Activated CD4-positive, alpha-beta memory T cell treated with anti-CD3 and anti-CD28 coated beads for 36 hours (primary cell): Measurements from ENCODE around the gene S100PBP. TPM values are rescaled to one million over a fixed set of nuclear protein-coding genes. Genes with fewer than 3 reads are reported as not detected.

Source experiments
- CTCF ChIA-PET: fragments of 350-600 bp; sonication (Branson Sonifier 250); formaldehyde crosslinking; loops from one replicate; lab custom pipeline; 2021; ENCODE audit warnings: antibody characterized with exemption, inconsistent platforms; lab: Charles Lee
- POLR2A ChIA-PET: fragments of 350-600 bp; sonication (Branson Sonifier 250); formaldehyde crosslinking; loops from one replicate; lab custom pipeline; 2021; ENCODE audit warnings: antibody characterized with exemption; lab: Charles Lee
- DNase-seq: peaks from one replicate; pipeline ENCODE4 v3.0.0-alpha.2; 2020
- H3K27ac Mint-ChIP-seq: one replicate; pipeline ENCODE4 v1.8.0; 2021; ENCODE audit warnings: mixed read lengths
- H3K27me3 Mint-ChIP-seq: one replicate; pipeline ENCODE4 v1.8.0; 2021; ENCODE audit warnings: mixed read lengths
- H3K36me3 Mint-ChIP-seq: one replicate; pipeline ENCODE4 v1.8.0; 2021; ENCODE audit warnings: mixed read lengths
- H3K4me1 Mint-ChIP-seq: one replicate; pipeline ENCODE4 v1.8.0; 2021; ENCODE audit warnings: low read depth, mixed read lengths
- H3K4me3 Mint-ChIP-seq: one replicate; pipeline ENCODE4 v1.8.0; 2021; ENCODE audit warnings: mild to moderate bottlenecking, mixed read lengths
- H3K9me3 Mint-ChIP-seq: one replicate; pipeline ENCODE4 v1.8.0; 2021; ENCODE audit warnings: mixed read lengths
- intact Hi-C: fragments of 100-400 bp; cut with micrococcal nuclease; formaldehyde crosslinking; loops from one replicate; pipeline ENCODE4 v1.15.1; 2023
- total RNA-seq, 2 experiments: library from RNA; stranded (reverse); gene quantifications; one replicate each; pipeline ENCODE4 v1.2.3, GENCODE V29; 2021

S100PBP gene
- total RNA-seq, 2 experiments from 2014 or later, result 30.4 to 32.7 TPM

DNA sequence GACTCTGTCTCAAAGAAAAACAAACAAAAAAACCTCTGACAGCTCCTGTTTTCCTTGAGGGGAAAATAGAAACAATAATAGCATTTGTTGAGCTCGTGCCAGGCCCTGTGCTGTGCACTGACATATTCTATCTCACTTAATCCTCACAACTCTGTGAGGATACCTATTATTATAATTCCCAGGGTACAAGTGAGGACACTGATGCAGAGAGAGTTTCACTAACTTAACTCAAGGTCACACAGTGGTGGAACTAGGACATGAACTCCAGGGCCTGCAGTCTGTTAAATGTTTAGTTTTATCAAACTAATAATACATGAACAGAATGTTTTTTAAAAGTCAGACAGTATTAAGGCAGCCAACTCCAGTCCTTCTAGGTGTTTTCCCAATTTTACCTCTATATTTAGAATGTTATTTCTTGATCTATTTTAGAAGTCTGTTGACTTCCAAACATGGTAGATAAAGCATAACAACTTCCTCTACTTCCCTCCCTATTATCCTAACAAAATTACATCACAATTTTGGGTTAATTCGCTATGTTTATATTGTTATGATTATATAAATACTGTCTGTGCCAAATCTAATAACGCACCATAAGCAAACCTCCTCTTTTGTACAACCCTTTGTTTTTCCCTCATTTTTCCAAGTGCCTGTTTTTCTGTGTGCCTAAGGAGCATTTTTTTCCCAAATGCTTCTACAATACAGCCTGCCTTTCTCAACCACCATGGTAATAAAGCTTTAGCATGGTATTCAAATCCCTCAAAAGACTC is 48.4 kb downstream of the S100PBP start:
- intact Hi-C loops, result no loop called here
- H3K9me3 Mint-ChIP-seq, result no peaks in the 10 kb centered on the region
- POLR2A ChIA-PET, result no interaction called here
- H3K27ac Mint-ChIP-seq, result no peak overlapping the region
- H3K4me3 Mint-ChIP-seq, result no peak overlapping the region
- peaks cover 12% of the 10 kb centered on the region for H3K27me3 Mint-ChIP-seq
- CTCF ChIA-PET, result interaction anchor here (1.5 to 2.0 kb wide), 2 partner anchors 21 to 154 kb away, joined by 4 to 6 read pairs; no protein-coding TSS in a partner anchor
- peaks cover 5% of the 10 kb centered on the region for H3K4me1 Mint-ChIP-seq
- H3K36me3 Mint-ChIP-seq, result peaks cover 10% of the 10 kb centered on the region
- DNase-seq, result no peak

DNA sequence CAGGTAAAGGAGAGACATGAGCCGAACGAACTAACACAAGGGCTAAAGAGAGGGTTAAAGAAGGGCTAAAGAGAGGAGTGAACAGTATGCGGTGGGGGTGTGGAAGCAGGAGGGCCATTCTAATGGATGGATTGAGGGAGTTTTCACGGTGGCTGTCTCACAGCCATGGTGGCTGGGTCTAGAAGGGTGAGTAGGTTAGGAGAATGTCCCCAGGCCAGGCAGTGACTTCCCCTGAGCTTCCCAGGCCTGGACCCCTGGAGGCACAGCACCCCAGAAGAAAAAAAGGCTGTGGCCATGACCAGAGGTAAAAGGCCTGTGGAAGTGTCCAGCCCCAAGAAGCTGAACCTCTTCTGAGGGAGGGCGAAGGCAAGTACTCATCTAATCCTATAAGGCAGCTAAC is 49.7 kb downstream of the S100PBP start:
- peak; percentile 0 for DNase-seq
- intact Hi-C loops, result no loop called here
- no peak overlapping the region for H3K27ac Mint-ChIP-seq
- H3K4me1 Mint-ChIP-seq, result peaks cover 9% of the 10 kb centered on the region
- H3K4me3 Mint-ChIP-seq, result no peak overlapping the region
- peaks cover 24% of the 10 kb centered on the region for H3K27me3 Mint-ChIP-seq
- CTCF ChIA-PET, result interaction anchor here (1.5 to 2.0 kb wide), 3 partner anchors 9 to 155 kb away, joined by 4 to 6 read pairs (median 6); no protein-coding TSS in a partner anchor
- H3K9me3 Mint-ChIP-seq, result no peaks in the 10 kb centered on the region
- H3K36me3 Mint-ChIP-seq, result peaks cover 5% of the 10 kb centered on the region
- POLR2A ChIA-PET, result no interaction called here

DNA sequence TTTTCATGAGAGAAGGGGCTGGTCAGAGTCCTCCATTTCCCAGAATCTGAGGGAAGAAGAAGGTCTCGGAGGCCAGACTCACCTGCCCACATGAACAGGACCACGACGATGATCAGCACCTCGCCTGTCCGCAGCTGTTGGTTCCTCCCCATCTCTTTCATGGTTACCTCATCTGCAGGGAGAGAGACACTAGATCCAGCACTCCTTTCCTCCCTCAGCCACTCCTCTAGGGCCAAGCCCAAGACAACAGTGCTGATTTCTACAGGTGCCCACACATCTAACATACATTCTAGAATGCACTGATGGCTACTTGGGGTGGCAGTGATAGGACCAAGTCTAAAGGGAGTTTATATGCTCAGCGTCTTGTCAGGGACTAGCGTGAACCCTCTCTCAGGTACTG is 50.2 kb downstream of the S100PBP start:
- DNase-seq, result no peak
- POLR2A ChIA-PET, result no interaction called here
- H3K9me3 Mint-ChIP-seq, result no peaks in the 10 kb centered on the region
- no peak overlapping the region for H3K27ac Mint-ChIP-seq
- intact Hi-C loops, result no loop called here
- H3K27me3 Mint-ChIP-seq, result peaks cover 25% of the 10 kb centered on the region
- CTCF ChIA-PET, result interaction anchor here (1.6 kb wide), 1 partner anchor 8 kb away, joined by 6 read pairs; no protein-coding TSS in a partner anchor
- peaks cover 9% of the 10 kb centered on the region for H3K4me1 Mint-ChIP-seq
- peaks cover 5% of the 10 kb centered on the region for H3K36me3 Mint-ChIP-seq
- no peak overlapping the region for H3K4me3 Mint-ChIP-seq

DNA sequence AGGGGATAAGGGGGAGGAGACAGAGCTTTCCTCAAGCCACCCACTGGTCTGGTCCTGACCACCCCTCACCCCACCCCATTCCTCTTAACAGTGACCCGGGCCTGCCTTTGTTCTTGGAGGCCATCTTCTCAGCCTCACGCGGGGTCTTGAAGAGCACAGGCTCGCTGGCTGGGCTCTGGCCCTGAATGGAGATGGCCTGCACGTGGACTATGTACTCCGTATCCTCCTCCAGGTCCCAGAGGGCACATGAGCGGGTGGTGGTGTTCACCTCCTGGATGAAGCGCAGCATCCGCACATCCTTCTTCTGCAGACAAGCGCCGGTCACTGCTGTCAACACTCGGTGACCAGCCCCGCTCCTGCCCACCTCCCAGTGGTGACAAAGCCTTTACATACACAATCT is 50.6 kb downstream of the S100PBP start:
- POLR2A ChIA-PET, result no interaction called here

DNA sequence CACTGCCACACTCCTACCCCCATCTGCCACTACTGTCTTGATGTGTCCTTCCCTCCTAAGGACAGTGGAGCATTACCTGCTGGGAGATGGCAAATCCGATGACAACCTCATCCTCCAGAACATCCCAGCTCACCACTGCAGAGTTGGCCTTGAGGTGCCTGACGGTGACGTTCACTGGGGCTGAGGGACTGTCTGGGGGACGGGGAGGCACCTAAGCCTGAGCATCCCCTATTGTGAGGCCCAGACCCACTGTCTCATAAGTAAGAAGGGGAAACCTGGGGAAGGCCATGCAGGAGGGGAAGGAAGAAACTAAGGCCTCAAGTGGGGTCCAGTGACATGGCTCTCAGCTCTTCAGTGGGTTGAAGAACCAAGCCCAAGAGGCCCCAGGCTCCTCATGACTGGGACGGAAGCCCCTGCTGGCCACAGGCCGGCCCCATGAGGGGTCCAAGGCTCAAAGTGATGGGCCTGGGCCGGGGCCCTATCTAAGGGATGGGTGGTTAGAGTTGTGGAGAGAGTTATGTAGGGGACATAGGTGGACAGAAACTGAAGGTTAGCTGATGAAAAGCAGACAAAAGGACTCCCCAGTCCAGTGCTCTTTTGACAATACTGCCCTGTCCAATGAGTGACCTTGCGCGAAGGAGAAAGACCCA is 51.5 kb downstream of the S100PBP start:
- Mint-ChIP-seq H3K9me3 (no peaks in the 10 kb centered on the region), H3K27me3 (peaks cover 27% of the 10 kb centered on the region), H3K4me3 (no peak overlapping the region), H3K27ac (no peak overlapping the region), H3K4me1 (peaks cover 9% of the 10 kb centered on the region), H3K36me3 (peaks cover 5% of the 10 kb centered on the region)
- intact Hi-C loops, result no loop called here
- DNase-seq, result no peak
- ChIA-PET CTCF (interaction anchor here (0.8 kb wide), 1 partner anchor 157 kb away, joined by 3 read pairs; no protein-coding TSS in a partner anchor), POLR2A (no interaction called here)

More for the DNA sequence above, 50.6 kb downstream of the S100PBP start:
- H3K9me3 Mint-ChIP-seq, result no peaks in the 10 kb centered on the region
- H3K36me3 Mint-ChIP-seq, result peaks cover 5% of the 10 kb centered on the region
- intact Hi-C loops, result no loop called here
- no peak overlapping the region for H3K4me3 Mint-ChIP-seq
- DNase-seq, result peak; percentile 2
- no peak overlapping the region for H3K27ac Mint-ChIP-seq
- H3K27me3 Mint-ChIP-seq, result peaks cover 27% of the 10 kb centered on the region
- CTCF ChIA-PET, result interaction anchor here (1.6 kb wide), 1 partner anchor 8 kb away, joined by 6 read pairs; no protein-coding TSS in a partner anchor
- peaks cover 9% of the 10 kb centered on the region for H3K4me1 Mint-ChIP-seq

DNA sequence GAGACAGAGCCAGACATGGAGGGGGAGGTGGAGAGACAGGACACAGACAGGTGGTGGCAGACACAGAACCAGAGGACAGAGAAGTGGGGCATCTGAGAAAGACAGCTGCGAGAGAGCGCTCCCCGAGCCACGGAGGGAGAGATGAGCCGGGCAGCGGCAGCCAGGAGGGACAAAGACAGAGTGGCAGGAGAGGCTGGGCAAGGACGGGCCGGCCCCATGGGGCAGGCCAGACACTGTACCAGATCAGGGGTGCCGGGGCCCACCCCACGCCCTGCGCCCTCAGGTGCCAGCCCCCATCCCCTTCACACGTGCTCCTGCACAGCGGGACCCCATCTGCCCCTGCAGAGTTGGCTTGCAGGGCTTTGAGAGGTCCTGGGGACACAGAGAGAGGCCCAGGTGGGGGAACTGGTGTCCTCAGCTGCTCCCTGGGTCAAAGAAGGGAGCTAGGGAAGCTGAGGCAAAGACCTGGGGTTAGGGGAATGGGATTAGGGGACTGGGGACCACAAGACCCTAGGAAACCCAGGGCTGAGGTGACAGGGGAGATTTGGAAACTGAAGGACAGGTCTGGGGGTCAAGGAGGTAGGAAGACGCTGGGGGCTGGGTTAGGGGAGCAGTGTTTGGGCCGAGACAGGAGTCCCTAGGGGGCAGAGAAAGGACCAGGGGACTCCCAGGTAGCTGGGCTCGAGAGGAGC is 52.6 kb downstream of the S100PBP start:
- ChIA-PET CTCF (interaction anchor here (7.2 kb wide), 1 partner anchor 158 kb away, joined by 80 read pairs; no protein-coding TSS in a partner anchor), POLR2A (no interaction called here)
- Mint-ChIP-seq H3K9me3 (no peaks in the 10 kb centered on the region), H3K27ac (no peak overlapping the region), H3K27me3 (peaks cover 33% of the 10 kb centered on the region), H3K36me3 (peaks cover 3% of the 10 kb centered on the region), H3K4me1 (peaks cover 9% of the 10 kb centered on the region), H3K4me3 (no peak overlapping the region)
- intact Hi-C loops, result loop anchor here (10.0 kb wide), 1 partner anchor 345 kb away; no protein-coding TSS in a partner anchor
- peak; percentile 7 for DNase-seq

DNA sequence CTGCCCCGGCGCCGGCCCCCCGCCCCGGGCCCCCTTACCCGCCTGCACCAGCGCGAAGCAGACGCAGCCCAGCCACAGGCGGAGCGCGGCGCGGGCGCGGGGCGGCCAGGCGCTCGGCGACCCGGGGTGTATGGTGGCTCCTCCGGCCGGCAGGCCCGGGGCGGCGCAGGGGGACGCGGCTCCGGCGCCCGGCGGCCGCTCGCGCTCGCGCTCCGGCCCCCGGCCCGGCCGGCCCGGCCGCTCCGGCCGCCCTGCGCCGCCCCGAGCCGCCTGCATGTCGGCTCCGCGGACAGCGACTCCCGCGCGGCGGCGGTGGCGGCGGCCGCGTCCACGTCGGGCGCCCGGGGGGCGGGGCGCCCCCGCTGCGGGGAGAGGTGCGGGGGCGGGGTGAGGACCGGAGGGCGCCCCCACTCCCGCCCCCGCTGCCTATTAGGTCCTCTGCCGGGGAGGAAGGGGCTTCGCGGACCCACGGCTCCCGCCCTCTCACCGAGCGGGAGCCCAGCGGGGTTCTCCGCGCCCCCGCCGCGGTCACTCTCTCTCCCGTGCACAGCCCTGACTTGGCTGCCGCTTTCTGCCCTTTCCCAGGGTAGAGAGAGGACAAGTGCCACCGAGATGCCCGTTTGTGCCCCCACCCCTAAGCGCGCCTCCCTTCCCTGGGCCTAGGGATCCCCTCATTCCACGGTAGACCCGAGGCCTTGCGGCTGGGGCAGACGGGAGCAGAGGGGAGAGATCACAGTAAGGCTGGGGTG is 53.3 kb downstream of the S100PBP start, which contains the start of gene FNDC5:
TSS of gene FNDC5 (minus strand) at position 298 of the 749 bp plus-strand sequence.
- ChIA-PET POLR2A (no interaction called here), CTCF (interaction anchor here (1.1 to 7.2 kb wide), 9 partner anchors 10 to 216 kb away, joined by 3 to 80 read pairs (median 4); no protein-coding TSS in a partner anchor)
- no peaks in the 10 kb centered on the region for H3K9me3 Mint-ChIP-seq
- peaks cover 3% of the 10 kb centered on the region for H3K36me3 Mint-ChIP-seq
- H3K4me3 Mint-ChIP-seq, result no peak within 1 kb of the TSS
- DNase-seq, result peak; percentile 10
- H3K27me3 Mint-ChIP-seq, result peaks cover 40% of the 10 kb centered on the region
- H3K4me1 Mint-ChIP-seq, result peaks cover 9% of the 10 kb centered on the region
- intact Hi-C loops, result loop anchor here (10.0 kb wide), 1 partner anchor 346 kb away; no protein-coding TSS in a partner anchor
- H3K27ac Mint-ChIP-seq, result no peak within 1 kb of the TSS

DNA sequence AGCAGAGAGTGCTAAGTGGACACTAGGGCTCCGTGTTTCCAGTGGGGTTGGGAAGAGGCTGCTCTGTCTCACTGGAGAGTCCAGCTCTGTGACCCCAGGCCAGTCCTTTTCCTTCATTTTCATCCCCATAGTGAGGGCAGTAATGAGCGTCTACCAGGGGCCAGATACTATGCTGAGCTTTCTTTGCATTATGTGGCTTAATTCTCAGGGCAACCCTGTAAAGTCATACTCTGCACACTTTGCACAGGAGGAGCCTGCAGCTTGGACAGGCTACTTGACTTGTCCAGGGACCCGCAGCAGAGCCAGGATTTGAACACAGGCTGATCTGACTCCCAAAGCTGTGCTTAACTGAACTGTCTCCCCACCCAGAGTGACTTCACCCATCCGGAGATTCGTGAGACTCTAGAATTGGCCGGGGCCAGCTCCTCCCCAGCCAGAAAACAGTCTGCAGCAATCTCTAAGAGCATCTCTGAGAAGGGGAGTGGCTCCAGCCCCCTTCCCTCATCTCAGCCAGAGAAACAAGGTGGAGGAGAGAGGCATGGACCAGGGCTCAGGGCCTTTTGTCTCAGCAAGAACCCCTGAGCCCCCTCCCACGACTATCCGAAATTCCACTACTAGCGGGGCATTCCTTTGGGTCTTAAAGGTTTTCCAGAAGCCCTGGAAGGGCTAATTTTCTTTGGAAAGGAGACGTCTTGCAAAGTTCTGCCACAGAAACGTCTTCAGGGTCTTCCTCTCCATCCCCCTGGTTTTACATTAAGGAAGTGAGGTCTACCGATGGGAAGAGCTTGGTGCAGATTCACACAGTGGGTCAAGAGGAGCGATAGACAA is 54.1 kb downstream of the S100PBP start:
- peaks cover 12% of the 10 kb centered on the region for H3K4me1 Mint-ChIP-seq
- H3K4me3 Mint-ChIP-seq, result no peak overlapping the region
- peaks cover 3% of the 10 kb centered on the region for H3K36me3 Mint-ChIP-seq
- DNase-seq, result peak; percentile 9
- CTCF ChIA-PET, result interaction anchor here (0.6 to 7.2 kb wide), 21 partner anchors 11 to 351 kb away, joined by 3 to 80 read pairs (median 3); no protein-coding TSS in a partner anchor
- intact Hi-C loops, result loop anchor here (1.0 to 10.0 kb wide), 2 partner anchors 159 to 347 kb away; no protein-coding TSS in a partner anchor
- POLR2A ChIA-PET, result interaction anchor here (0.9 kb wide), 1 partner anchor 92 kb away, joined by 3 read pairs; no protein-coding TSS in a partner anchor
- H3K9me3 Mint-ChIP-seq, result no peaks in the 10 kb centered on the region
- no peak overlapping the region for H3K27ac Mint-ChIP-seq
- peaks cover 42% of the 10 kb centered on the region for H3K27me3 Mint-ChIP-seq

DNA sequence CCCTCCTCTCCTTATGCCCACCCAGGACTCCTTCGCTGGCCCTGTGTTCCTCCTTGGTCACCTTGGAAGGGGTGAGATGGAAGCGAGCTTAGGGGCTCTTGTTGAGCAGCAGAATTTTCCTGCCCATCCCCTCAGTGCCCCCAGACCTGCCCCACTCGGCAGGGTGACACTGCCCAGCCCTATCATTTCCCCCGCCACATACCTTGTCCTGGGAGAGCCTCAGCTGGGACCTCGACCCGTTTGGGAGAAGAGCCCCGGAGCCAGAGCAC is 54.7 kb downstream of the S100PBP start:
- POLR2A ChIA-PET, result interaction anchor here (0.9 kb wide), 1 partner anchor 92 kb away, joined by 3 read pairs; no protein-coding TSS in a partner anchor
- Mint-ChIP-seq H3K27ac (no peak overlapping the region), H3K4me1 (peaks cover 12% of the 10 kb centered on the region), H3K27me3 (peaks cover 45% of the 10 kb centered on the region), H3K36me3 (peaks cover 2% of the 10 kb centered on the region), H3K9me3 (no peaks in the 10 kb centered on the region), H3K4me3 (no peak overlapping the region)
- DNase-seq, result peak; percentile 8
- CTCF ChIA-PET, result interaction anchor here (0.6 to 7.2 kb wide), 21 partner anchors 10 to 352 kb away, joined by 3 to 80 read pairs (median 3); no protein-coding TSS in a partner anchor
- intact Hi-C loops, result loop anchor here (1.0 to 10.0 kb wide), 2 partner anchors 160 to 347 kb away; no protein-coding TSS in a partner anchor

DNA sequence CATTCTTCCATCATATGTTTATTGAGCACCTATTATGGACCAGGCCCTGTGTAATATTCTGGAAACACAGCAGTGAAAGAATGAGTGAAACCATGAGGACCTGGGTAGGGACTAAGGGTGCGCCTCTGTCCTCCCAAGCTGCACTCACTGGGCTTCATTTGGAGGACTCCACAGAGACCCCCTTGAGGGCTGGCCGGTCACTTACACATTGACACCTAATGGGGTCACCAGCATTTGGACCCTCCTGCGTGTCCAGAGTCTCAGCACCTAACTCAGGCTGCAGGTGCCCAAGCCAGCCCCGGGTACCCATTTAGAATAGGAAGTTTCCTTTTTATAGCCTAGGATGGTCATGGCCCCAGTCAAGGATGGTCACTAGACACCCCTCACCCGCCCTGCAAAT is 56.0 kb downstream of the S100PBP start:
- Mint-ChIP-seq H3K27ac (no peak overlapping the region), H3K4me3 (no peak overlapping the region), H3K9me3 (no peaks in the 10 kb centered on the region), H3K36me3 (no peaks in the 10 kb centered on the region), H3K4me1 (peaks cover 12% of the 10 kb centered on the region), H3K27me3 (peaks cover 53% of the 10 kb centered on the region)
- intact Hi-C loops, result loop anchor here (10.0 kb wide), 1 partner anchor 349 kb away; no protein-coding TSS in a partner anchor
- peak; percentile 1 for DNase-seq
- POLR2A ChIA-PET, result no interaction called here
- CTCF ChIA-PET, result interaction anchor here (0.6 to 7.2 kb wide), 17 partner anchors 9 to 358 kb away, joined by 3 to 80 read pairs (median 3); no protein-coding TSS in a partner anchor
